Lower lobe of right lung (tissue), 2 donors: ENCODE data around the gene MAD2L2. TPM values are rescaled to one million over a fixed set of nuclear protein-coding genes. Genes with fewer than 3 reads are reported as not detected.

Source experiments
- ATAC-seq, 2 donors: fragments of 200-7000 bp; cut with Tn5 transposase; one replicate each; pipeline ENCODE4 v1.9.1; 2020 to 2022; ENCODE audit warnings: mild to moderate bottlenecking in 2 of 2, moderate library complexity in 2 of 2
- DNase-seq: peaks from one replicate; pipeline ENCODE4 v3.0.0-alpha.2; 2020
- H3K27ac ChIP-seq: fragments of 200-600 bp; one replicate; pipeline ENCODE4 v1.8.0; 2022
- H3K27me3 ChIP-seq: fragments of 200-600 bp; one replicate; pipeline ENCODE4 v1.8.0; 2022; ENCODE audit warnings: low read depth
- H3K36me3 ChIP-seq: fragments of 200-600 bp; one replicate; pipeline ENCODE4 v1.8.0; 2022; ENCODE audit warnings: mild to moderate bottlenecking
- H3K4me1 ChIP-seq: fragments of 200-600 bp; one replicate; pipeline ENCODE4 v1.8.0; 2022
- H3K4me3 ChIP-seq: fragments of 200-600 bp; one replicate; pipeline ENCODE4 v1.8.0; 2022; ENCODE audit warnings: mild to moderate bottlenecking
- H3K9me3 ChIP-seq: fragments of 200-600 bp; one replicate; pipeline ENCODE4 v1.8.0; 2022
- intact Hi-C: fragments of 100-400 bp; cut with DNase I; formaldehyde crosslinking; loops from one replicate; pipeline ENCODE4 v1.11.0; 2022
- total RNA-seq: library from RNA; stranded (reverse); fragmentation: NEBNext Ultra II Directional; extraction: Animal tissue kit (Norgen Biotek cat#: 25700); gene quantifications from one replicate; pipeline ENCODE4 v1.2.1, GENCODE V29; 2021
- TF ChIP-seq, protein P1 (sequence below): fragments of 200-600 bp; IDR thresholded peaks from one replicate; pipeline ENCODE4 v1.8.0; 2022; ENCODE audit warnings: antibody characterized with exemption, mild to moderate bottlenecking
- donor health status: DM: no; HTN: yes; CAD: no; lungs with severe emphysema.

The MAD2L2 gene
- total RNA-seq, 1 donor from 2014 or later: 20.8 TPM

DNA sequence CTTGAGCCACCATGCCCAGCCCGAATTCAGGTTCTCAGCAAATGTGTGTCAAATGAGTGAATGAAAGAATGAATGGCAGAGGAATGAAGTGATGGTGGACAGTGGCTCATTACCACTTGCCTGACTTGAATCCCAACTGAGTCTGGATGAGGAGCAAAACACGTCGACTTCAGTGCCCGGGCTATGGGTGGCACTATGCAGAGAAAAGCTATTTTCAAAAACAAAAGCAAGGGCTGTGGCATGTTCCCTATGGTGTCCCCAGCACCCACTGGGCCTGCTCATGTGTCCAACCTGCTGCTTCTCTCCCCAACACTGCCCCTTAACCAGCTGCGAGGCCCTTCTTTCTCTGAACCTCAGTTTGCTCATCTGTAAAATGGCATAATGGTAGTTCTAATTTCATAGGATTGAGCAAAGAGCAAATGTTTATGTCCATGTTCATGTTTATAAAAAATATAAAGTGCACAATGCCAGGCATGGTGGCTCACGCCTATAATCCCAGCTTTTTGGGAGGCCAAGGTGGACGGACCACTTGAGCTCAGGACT is 4.3 kb upstream of the MAD2L2 start:
- TF ChIP-seq, protein P1, sequence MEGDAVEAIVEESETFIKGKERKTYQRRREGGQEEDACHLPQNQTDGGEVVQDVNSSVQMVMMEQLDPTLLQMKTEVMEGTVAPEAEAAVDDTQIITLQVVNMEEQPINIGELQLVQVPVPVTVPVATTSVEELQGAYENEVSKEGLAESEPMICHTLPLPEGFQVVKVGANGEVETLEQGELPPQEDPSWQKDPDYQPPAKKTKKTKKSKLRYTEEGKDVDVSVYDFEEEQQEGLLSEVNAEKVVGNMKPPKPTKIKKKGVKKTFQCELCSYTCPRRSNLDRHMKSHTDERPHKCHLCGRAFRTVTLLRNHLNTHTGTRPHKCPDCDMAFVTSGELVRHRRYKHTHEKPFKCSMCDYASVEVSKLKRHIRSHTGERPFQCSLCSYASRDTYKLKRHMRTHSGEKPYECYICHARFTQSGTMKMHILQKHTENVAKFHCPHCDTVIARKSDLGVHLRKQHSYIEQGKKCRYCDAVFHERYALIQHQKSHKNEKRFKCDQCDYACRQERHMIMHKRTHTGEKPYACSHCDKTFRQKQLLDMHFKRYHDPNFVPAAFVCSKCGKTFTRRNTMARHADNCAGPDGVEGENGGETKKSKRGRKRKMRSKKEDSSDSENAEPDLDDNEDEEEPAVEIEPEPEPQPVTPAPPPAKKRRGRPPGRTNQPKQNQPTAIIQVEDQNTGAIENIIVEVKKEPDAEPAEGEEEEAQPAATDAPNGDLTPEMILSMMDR: no peak
- no peak for DNase-seq
- Histone ChIP-seq H3K4me3 (no peak overlapping the region), H3K36me3 (no peaks in the 10 kb centered on the region), H3K27ac (no peak overlapping the region), H3K27me3 (peaks cover 36% of the 10 kb centered on the region), H3K9me3 (no peaks in the 10 kb centered on the region), H3K4me1 (peaks cover 10% of the 10 kb centered on the region)
- intact Hi-C loops: no loop called here
- no peak for ATAC-seq

DNA sequence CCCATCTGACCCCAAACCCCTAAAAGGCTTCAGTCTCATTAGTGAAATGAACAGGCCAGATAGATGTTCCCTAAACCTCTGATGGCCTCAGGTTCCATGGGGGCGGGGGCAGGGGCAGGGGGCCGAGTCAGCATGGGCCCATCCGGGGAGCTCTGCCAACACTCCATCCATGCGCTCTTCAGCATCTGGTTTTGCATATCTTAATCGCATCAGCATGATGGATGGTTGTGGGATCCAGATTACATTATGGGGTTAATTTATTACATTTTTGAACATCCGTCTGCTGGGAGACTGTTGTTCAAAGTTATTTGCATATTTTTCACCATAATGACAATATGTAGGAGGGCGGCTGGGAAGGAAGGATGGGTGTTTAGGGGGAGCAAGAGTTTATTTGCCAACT is 3.1 kb upstream of the MAD2L2 start:
- Histone ChIP-seq H3K4me1 (peaks cover 14% of the 10 kb centered on the region), H3K4me3 (no peak overlapping the region), H3K27ac (no peak overlapping the region), H3K9me3 (no peaks in the 10 kb centered on the region), H3K36me3 (no peaks in the 10 kb centered on the region), H3K27me3 (peaks cover 24% of the 10 kb centered on the region)
- TF ChIP-seq, protein P1: no peak
- DNase-seq (no peak), ATAC-seq (no peak)
- intact Hi-C loops: no loop called here

DNA sequence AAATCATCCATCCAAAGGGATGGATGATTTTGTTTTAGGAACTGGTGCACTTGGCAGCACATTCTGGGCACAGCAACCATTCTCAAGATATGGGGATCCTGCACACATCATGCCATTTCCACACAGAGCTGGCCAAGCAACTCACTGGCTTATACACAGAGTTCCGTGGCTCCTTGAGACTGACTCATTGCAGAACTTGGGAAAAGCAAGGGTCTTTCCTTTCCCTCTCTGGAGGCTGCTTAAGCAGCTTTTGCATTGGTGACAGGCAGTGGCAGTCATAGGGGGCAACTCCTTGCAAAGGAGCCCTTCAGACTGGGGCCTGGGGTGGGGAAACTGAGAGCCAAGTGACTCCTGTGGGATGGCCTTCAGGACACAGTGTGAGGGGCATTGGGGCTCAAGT is 1.9 kb upstream of the MAD2L2 start:
- peaks cover 11% of the 10 kb centered on the region for H3K27me3 ChIP-seq
- TF ChIP-seq, protein P1: no peak
- H3K27ac ChIP-seq: no peak overlapping the region
- H3K4me1 ChIP-seq: peaks cover 14% of the 10 kb centered on the region
- ATAC-seq: no peak
- no peaks in the 10 kb centered on the region for H3K36me3 ChIP-seq
- no peak overlapping the region for H3K4me3 ChIP-seq
- H3K9me3 ChIP-seq: no peaks in the 10 kb centered on the region
- DNase-seq: no peak
- intact Hi-C loops: no loop called here

DNA sequence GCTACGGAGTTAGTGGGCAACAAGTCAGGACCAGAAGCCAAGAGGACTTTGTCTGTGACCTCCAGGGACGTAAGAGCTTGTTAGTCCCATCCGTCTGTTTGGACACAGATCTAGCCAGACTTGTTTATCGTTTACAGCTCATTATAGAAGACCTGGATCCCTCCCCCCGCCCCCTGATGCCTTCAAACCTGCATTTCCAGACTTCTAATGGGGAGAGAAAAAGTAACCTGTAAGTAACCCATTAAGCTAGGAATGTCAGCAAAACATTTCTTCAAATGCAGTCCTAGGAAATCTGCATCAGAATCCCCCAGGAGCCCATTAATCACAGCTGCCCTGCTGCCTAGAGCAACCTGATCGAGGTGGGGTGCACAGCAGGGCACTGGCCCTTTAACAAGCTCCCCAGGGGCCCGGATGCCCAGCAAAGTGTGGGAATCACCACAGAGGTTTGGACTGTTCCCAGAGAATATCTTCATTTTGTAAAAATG is 1.4 kb upstream of the MAD2L2 start:
- peaks cover 14% of the 10 kb centered on the region for H3K4me1 ChIP-seq

DNA sequence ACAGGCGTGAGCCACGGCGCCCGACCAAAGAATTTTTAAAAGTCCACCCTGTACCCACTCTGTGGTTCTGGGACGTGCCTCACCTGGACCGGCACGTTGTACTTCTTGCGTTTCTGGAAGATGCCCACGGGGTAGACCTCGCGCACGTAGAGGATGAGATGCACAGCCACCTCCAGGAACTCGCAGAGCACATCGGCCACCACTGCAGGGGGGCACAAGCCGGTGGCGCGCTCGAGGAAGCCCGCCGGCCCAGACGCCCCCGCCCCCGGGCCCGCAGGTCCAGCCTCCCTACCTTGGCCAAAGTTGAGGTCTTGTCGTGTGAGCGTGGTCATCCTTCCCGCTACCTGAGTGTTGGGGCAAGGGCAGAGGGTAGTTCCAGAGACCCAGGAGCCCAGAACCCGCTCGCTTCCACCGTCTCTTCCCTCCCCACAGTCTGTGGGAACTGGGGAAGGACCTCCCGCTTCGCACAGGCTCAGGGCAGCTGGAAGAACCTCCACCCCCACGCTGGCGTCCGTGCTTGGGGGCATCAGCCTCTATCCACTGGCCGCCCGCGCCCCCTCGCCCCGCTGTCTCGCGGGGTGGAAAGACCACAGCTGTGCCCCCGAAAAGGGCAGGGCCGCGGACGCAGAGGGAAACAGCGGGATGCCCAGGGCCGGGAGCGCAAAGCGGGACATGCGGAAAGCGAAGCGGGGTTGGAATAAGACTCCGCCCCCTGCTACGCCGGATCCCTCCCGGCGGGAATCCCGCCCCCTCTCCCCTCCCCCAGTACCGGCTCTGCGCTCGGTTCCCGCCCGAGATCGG is 478 bp downstream of the MAD2L2 start:
- DNase-seq: no peak
- peaks cover 3% of the 10 kb centered on the region for H3K27me3 ChIP-seq
- no peaks in the 10 kb centered on the region for H3K9me3 ChIP-seq
- peaks cover 14% of the 10 kb centered on the region for H3K4me1 ChIP-seq
- H3K4me3 ChIP-seq: peak overlapping the region; percentile 84
- ATAC-seq: peak; percentile 56 to 82
- TF ChIP-seq, protein P1: no peak
- peaks cover 20% of the 10 kb centered on the region for H3K36me3 ChIP-seq
- H3K27ac ChIP-seq: peak overlapping the region; percentile 80
- intact Hi-C loops: no loop called here

More for the DNA sequence above, 1.4 kb upstream of the MAD2L2 start:
- no peaks in the 10 kb centered on the region for H3K9me3 ChIP-seq
- H3K36me3 ChIP-seq: peaks cover 2% of the 10 kb centered on the region
- intact Hi-C loops: no loop called here
- peaks cover 6% of the 10 kb centered on the region for H3K27me3 ChIP-seq
- TF ChIP-seq, protein P1: no peak
- ATAC-seq (no peak), DNase-seq (no peak)
- H3K4me3 ChIP-seq: no peak overlapping the region
- no peak overlapping the region for H3K27ac ChIP-seq
